ENCODE results near the gene ERVFRD-1. TPM values are rescaled to one million over a fixed set of nuclear protein-coding genes. Genes with fewer than 3 reads are reported as not detected.

The ERVFRD-1 gene
- total and polyA plus RNA-seq, 2 of the 13 experiments (the other 11 are each of a cell fraction or from before 2014, with no cell fraction given): not detected

GRCh38 chr6:11155589-11155988 lies 44.1 kb upstream of the ERVFRD-1 start:
- in situ Hi-C loops (cut with HindIII; ENCODE audit: extremely low pct_ligation_motif_present, low pct_unique_long_range_greater_than_20kb) (no loop called here), intact Hi-C loops (cut with micrococcal nuclease; ENCODE audit: unreplicated experiment) (no loop called here)
- Histone ChIP-seq H4K20me1 (ENCODE audit: insufficient read depth, low read length) (no peaks in the 10 kb centered on the region), H3K4me2 (ENCODE audit: low read depth, low read length) (no peak overlapping the region), H3K4me3 (replicated peaks in 1 of 3; ENCODE audit: insufficient read depth in 1 of 3, low read depth in 2 of 3, low read length in 3 of 3) (no peak overlapping the region), H3K4me1 (ENCODE audit: insufficient read depth, low read length) (no peaks in the 10 kb centered on the region), H3K36me3 (replicated peaks in 1 of 2; ENCODE audit: control insufficient read depth in 1 of 2, insufficient read depth in 2 of 2, low read length in 2 of 2) (no peaks in the 10 kb centered on the region), H3K27me3 (ENCODE audit: control insufficient read depth in 1 of 2, insufficient read depth in 2 of 2, low read length in 2 of 2) (no peaks in the 10 kb centered on the region), H3K79me2 (ENCODE audit: insufficient read depth, low read length) (no peaks in the 10 kb centered on the region), H3K27ac (ENCODE audit: extremely low read length, insufficient read depth, low read length) (no peak overlapping the region), H3K9me3 (ENCODE audit: low read length) (no peaks in the 10 kb centered on the region), H3K9ac (ENCODE audit: insufficient read depth, low read depth, low read length) (no peak overlapping the region), H2AFZ (ENCODE audit: low read length) (no peak overlapping the region)
- ChIA-PET POLR2A (no interaction called here), CTCF (ENCODE audit: low intra/inter-chr PET ratio, low total read pairs) (no interaction called here)
- ATAC-seq (no peak), DNase-seq (ENCODE audit: low spot score) (no peak), FAIRE-seq (no peak)
- BruUV-seq (replicated peaks): no TSS peak
- TF ChIP-seq, protein P1, sequence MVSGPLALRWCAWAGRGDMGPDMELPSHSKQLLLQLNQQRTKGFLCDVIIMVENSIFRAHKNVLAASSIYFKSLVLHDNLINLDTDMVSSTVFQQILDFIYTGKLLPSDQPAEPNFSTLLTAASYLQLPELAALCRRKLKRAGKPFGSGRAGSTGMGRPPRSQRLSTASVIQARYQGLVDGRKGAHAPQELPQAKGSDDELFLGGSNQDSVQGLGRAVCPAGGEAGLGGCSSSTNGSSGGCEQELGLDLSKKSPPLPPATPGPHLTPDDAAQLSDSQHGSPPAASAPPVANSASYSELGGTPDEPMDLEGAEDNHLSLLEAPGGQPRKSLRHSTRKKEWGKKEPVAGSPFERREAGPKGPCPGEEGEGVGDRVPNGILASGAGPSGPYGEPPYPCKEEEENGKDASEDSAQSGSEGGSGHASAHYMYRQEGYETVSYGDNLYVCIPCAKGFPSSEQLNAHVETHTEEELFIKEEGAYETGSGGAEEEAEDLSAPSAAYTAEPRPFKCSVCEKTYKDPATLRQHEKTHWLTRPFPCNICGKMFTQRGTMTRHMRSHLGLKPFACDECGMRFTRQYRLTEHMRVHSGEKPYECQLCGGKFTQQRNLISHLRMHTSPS (CRISPR knock-in tag; IDR thresholded peaks at IDR 0.05; ENCODE audit: low read depth): no peak
- no peak for TF ChIP-seq ADNP (CRISPR knock-in tag; IDR thresholded peaks at IDR 0.05)
- no peak for TF ChIP-seq ZNF891 (CRISPR knock-in tag; IDR thresholded peaks at IDR 0.05)
- TF ChIP-seq TERF1 (CRISPR knock-in tag; IDR thresholded peaks at IDR 0.05): no peak
- no peak for TF ChIP-seq ZNF784 (CRISPR knock-in tag; IDR thresholded peaks at IDR 0.05; ENCODE audit: borderline replicate concordance)
- TF ChIP-seq RBM22 (optimal IDR thresholded peaks at IDR 0.05; ENCODE audit: low read length): no peak
- TF ChIP-seq SETDB1 (CRISPR knock-in tag; IDR thresholded peaks at IDR 0.05; ENCODE audit: borderline replicate concordance): no peak
- TF ChIP-seq SOX13 (IDR thresholded peaks at IDR 0.05): no peak
- no peak for TF ChIP-seq SOX13 (CRISPR knock-in tag; conservative IDR thresholded peaks at IDR 0.05 in 1 of 2, IDR thresholded peaks at IDR 0.05 in 1 of 2)
- TF ChIP-seq ZBTB38 (CRISPR knock-in tag; IDR thresholded peaks at IDR 0.05): no peak
- no peak for TF ChIP-seq ZNF672 (CRISPR knock-in tag; IDR thresholded peaks at IDR 0.05)
- TF ChIP-seq FOXP1 (IDR thresholded peaks at IDR 0.05): no peak
- no peak for TF ChIP-seq FOXP1 (CRISPR knock-in tag; IDR thresholded peaks at IDR 0.05)
- TF ChIP-seq ZNF609 (CRISPR knock-in tag; IDR thresholded peaks at IDR 0.05; ENCODE audit: borderline replicate concordance): no peak

Data from HepG2 (cell line).